Natural killer cell (primary cell): ENCODE measurements around the gene SOWAHC. TPM values are rescaled to one million over a fixed set of nuclear protein-coding genes. Genes with fewer than 3 reads are reported as not detected.

ENCODE experiments used
- ATAC-seq, 3 donors: fragments of 150-1000 bp in 2 of 3; fragments of 200-7000 bp in 1 of 3; cut with Tn5 transposase; 1 replicate in 1 of 3; 2 replicates in 2 of 3; pipeline ENCODE4 v1.10.0; 2021; ENCODE audit warnings: mild to moderate bottlenecking in 2 of 3, moderate library complexity in 2 of 3
- DNase-seq, 2 donors: peaks; one replicate each; pipeline versions ENCODE4 v3.0.0 to v3.0.0-alpha.2; 2013 to 2021; ENCODE audit warnings: mixed read lengths in 1 of 2
- H3K27ac ChIP-seq: one replicate; pipeline ENCODE4 v1.5.1; 2013; ENCODE audit warnings: mild to moderate bottlenecking, low read length
- H3K27me3 ChIP-seq: one replicate; pipeline ENCODE4 v1.6.1; 2013; ENCODE audit warnings: low read length; ENCODE audit not compliant: control insufficient read depth, insufficient read depth
- H3K36me3 ChIP-seq: one replicate; pipeline ENCODE4 v1.6.1; 2013; ENCODE audit warnings: low read length; ENCODE audit not compliant: control insufficient read depth, insufficient read depth
- H3K4me1 ChIP-seq: one replicate; pipeline ENCODE4 v1.6.1; 2013; ENCODE audit warnings: low read length; ENCODE audit not compliant: control insufficient read depth, insufficient read depth
- H3K4me3 ChIP-seq: one replicate; pipeline ENCODE4 v1.5.1; 2013; ENCODE audit warnings: low read length
- H3K9me3 ChIP-seq: one replicate; pipeline ENCODE4 v1.6.1; 2013; ENCODE audit warnings: low read length; ENCODE audit not compliant: control insufficient read depth, insufficient read depth
- H3K27ac Mint-ChIP-seq, 2 donors: one replicate each; pipeline ENCODE4 v1.8.0; 2022; ENCODE audit warnings: mild to moderate bottlenecking in 2 of 2, mixed read lengths in 2 of 2, moderate library complexity in 1 of 2
- H3K27me3 Mint-ChIP-seq, 2 donors: one replicate each; pipeline ENCODE4 v1.8.0; 2022; ENCODE audit warnings: low read depth in 2 of 2, mixed read lengths in 2 of 2
- H3K36me3 Mint-ChIP-seq: one replicate; pipeline ENCODE4 v1.8.0; 2022; ENCODE audit warnings: mixed read lengths
- H3K4me1 Mint-ChIP-seq, 2 donors: one replicate each; pipeline ENCODE4 v1.8.0; 2022; ENCODE audit warnings: mixed read lengths in 2 of 2
- H3K4me3 Mint-ChIP-seq: one replicate; pipeline ENCODE4 v1.8.0; 2022; ENCODE audit warnings: mild to moderate bottlenecking, moderate library complexity, mixed read lengths
- H3K9me3 Mint-ChIP-seq, 2 donors: one replicate each; pipeline ENCODE4 v1.8.0; 2022; ENCODE audit warnings: mixed read lengths in 2 of 2
- CTCF ChIP-seq: fragments of 200-600 bp; IDR thresholded peaks from one replicate; pipeline ENCODE4 v1.8.0; 2022; ENCODE audit warnings: antibody characterized with exemption
- WGBS: methylation state at CpG from one replicate; pipeline ENCODE4 v1.1.7; 2013; ENCODE audit warnings: missing lambda C conversion rate; ENCODE audit not compliant: insufficient coverage; 5-methylcytosine and 5-hydroxymethylcytosine counted together
- intact Hi-C: fragments of 100-400 bp; cut with micrococcal nuclease; formaldehyde crosslinking; loops from one replicate; pipeline ENCODE4 v1.14.2; 2022
- total RNA-seq, 4 donors: library from RNA; stranded (reverse); fragments of 120-200 nt in 1 of 4; gene quantifications; one replicate each; pipeline versions ENCODE4 v1.2.3 to v1.2.4, GENCODE V29; 2013 to 2022

Gene SOWAHC
- total RNA-seq, 3 donors from 2014 or later (not counting 1 experiment from before 2014, with no cell fraction given), result 0.16 to 0.32 (median 0.23) TPM

GRCh38 chr2:109586687-109587086 lies 27.5 kb upstream of the SOWAHC start:
- ATAC-seq (no peak), DNase-seq (no peak)
- Mint-ChIP-seq H3K9me3 (no peaks in the 10 kb centered on the region), H3K4me3 (no peak overlapping the region), H3K27ac (no peak overlapping the region), H3K27me3 (peaks cover 12 to 35% of the 10 kb centered on the region in 2 donors), H3K4me1 (no peaks in the 10 kb centered on the region), H3K36me3 (no peaks in the 10 kb centered on the region)
- Histone ChIP-seq H3K27ac (no peak overlapping the region), H3K9me3 (no peaks in the 10 kb centered on the region), H3K4me1 (no peaks in the 10 kb centered on the region), H3K27me3 (peaks cover 2% of the 10 kb centered on the region), H3K4me3 (no peak overlapping the region), H3K36me3 (no peaks in the 10 kb centered on the region)
- TF ChIP-seq CTCF, result no peak
- intact Hi-C loops, result no loop called here

- Histone ChIP-seq H3K36me3 (no peaks in the 10 kb centered on the region), H3K4me1 (no peaks in the 10 kb centered on the region), H3K27me3 (no peaks in the 10 kb centered on the region), H3K4me3 (no peak overlapping the region), H3K9me3 (no peaks in the 10 kb centered on the region), H3K27ac (no peak overlapping the region)
- ATAC-seq (no peak), DNase-seq (no peak)
- intact Hi-C loops, result no loop called here
- no peak overlapping the region for H3K4me3 Mint-ChIP-seq
- H3K27ac Mint-ChIP-seq, result no peak overlapping the region
- H3K36me3 Mint-ChIP-seq, result no peaks in the 10 kb centered on the region
- TF ChIP-seq CTCF, result no peak
- H3K9me3 Mint-ChIP-seq, result no peaks in the 10 kb centered on the region
- H3K27me3 Mint-ChIP-seq, result peaks cover 12 to 27% of the 10 kb centered on the region in 2 donors
- no peaks in the 10 kb centered on the region for H3K4me1 Mint-ChIP-seq
These were observed 23.0 kb upstream of the SOWAHC start for GRCh38 chr2:109591206-109591605.

GRCh38 chr2:109592905-109593304 lies 21.3 kb upstream of the SOWAHC start:
- no peak overlapping the region for H3K4me3 ChIP-seq
- H3K27me3 ChIP-seq, result no peaks in the 10 kb centered on the region
- Mint-ChIP-seq H3K9me3 (no peaks in the 10 kb centered on the region), H3K4me3 (no peak overlapping the region), H3K27me3 (peaks cover 12 to 15% of the 10 kb centered on the region in 2 donors), H3K4me1 (no peaks in the 10 kb centered on the region), H3K27ac (no peak overlapping the region), H3K36me3 (no peaks in the 10 kb centered on the region)
- ATAC-seq (no peak), DNase-seq (no peak)
- H3K4me1 ChIP-seq, result no peaks in the 10 kb centered on the region
- no peak overlapping the region for H3K27ac ChIP-seq
- no peaks in the 10 kb centered on the region for H3K36me3 ChIP-seq
- no CpG with 5 or more reads among the region's 3 CpGs for WGBS
- H3K9me3 ChIP-seq, result no peaks in the 10 kb centered on the region
- no peak for TF ChIP-seq CTCF
- intact Hi-C loops, result no loop called here

- 94% methylated on average over 14 of the region's 16 CpGs for WGBS
- Histone ChIP-seq H3K27me3 (no peaks in the 10 kb centered on the region), H3K4me3 (no peak overlapping the region), H3K9me3 (no peaks in the 10 kb centered on the region), H3K4me1 (no peaks in the 10 kb centered on the region), H3K36me3 (no peaks in the 10 kb centered on the region), H3K27ac (no peak overlapping the region)
- Mint-ChIP-seq H3K4me1 (no peaks in the 10 kb centered on the region), H3K27me3 (peaks cover 12 to 15% of the 10 kb centered on the region in 2 donors), H3K4me3 (no peak overlapping the region), H3K27ac (no peak overlapping the region), H3K36me3 (no peaks in the 10 kb centered on the region), H3K9me3 (no peaks in the 10 kb centered on the region)
- DNase-seq, result no peak
- no peak for ATAC-seq
- no peak for TF ChIP-seq CTCF
- intact Hi-C loops, result no loop called here
These were observed 19.8 kb upstream of the SOWAHC start for GRCh38 chr2:109594246-109594885.
